NCI-H2171 (cell line): ENCODE measurements around the gene PHPT1.

Experiments used
- DNase-seq: peaks from one replicate; lab custom pipeline; 2025; lab: John Stamatoyannopoulos, UW

Gene PHPT1

DNA sequence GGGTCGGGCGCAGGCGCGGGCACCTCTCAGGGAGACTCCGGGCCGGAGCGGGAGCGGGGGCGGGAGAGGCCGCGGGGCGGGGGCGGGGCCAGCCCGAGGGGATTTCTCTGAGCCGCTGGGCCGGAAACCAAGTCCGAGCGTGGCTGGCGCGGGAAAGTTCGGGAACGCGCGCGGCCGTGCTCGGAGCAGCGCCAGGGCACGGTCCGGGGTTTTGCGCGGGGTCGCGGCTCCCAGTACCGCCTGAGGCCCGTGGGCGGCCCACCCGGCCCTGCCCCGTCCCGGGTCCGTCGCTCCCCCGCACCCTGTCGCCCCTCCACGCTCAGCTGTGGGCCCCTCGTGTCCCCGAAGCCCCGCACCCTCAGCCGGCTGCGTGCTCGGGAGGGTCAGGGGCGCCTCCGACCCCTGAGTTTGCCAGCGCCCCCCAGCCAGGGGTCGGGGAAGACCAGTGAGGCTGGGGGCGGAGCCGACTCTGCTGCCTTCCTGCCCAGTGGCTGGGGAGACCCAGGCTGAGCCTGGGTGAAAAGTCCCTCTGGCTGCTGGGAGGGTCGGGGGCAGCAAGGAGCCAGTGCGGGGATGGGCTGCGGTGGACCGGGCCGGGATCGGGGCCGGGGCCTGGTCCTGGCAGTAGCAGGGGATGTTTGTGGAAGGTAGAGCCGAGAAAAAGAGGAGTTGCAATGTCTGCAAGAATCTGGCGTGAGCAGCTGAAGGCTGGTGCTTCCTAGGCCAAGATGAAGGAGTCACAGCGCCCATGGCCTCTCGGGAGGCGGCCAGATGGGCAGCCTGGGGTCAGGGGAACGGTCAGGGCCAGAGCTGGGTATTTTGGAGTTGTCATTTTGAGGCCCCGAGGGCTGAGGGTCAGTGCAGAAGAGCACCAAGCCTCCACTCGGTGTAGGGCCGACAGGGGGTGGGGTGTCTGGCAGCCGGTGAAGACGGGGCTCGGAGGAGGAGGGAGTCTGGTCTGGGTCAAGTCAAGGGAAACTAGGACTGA is 37.7 kb downstream of the PHPT1 start:
- no peak for DNase-seq

DNA sequence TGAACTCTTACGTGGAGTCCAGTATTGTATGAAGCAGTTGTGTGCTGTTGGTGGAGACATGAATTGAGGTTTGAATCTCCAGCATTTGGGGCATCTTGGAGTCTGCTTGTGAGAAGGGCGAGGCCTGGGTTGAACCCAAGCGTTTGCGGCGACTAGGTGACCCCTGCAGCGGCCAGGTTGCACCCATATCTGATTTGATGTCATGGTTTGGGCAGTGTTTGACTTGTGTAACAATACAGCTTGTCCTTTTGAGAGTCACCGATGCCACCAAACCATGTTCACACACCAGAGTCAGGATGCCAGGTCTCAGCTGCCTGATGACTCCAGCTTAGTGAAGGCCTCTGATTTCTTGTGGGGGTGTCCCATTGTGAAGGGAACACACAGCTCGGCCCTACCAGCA is 39.2 kb downstream of the PHPT1 start:
- no peak for DNase-seq

DNA sequence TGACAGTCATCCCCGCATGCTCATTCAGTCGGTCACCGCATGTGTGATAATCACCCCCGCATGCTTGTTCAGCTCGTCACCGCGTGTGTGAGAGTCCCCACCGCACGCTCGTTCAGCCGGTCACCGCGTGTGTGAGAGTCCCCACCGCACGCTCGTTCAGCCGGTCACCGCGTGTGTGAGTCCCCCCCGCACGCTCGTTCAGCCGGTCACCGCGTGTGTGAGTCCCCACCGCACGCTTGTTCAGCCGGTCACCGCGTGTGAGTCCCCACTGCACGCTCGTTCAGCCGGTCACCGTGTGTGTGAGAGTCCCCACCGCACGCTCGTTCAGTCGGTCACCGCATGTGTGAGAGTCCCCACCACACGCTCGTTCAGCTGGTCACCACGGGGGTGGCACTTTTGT is 40.6 kb downstream of the PHPT1 start:
- no peak for DNase-seq

DNA sequence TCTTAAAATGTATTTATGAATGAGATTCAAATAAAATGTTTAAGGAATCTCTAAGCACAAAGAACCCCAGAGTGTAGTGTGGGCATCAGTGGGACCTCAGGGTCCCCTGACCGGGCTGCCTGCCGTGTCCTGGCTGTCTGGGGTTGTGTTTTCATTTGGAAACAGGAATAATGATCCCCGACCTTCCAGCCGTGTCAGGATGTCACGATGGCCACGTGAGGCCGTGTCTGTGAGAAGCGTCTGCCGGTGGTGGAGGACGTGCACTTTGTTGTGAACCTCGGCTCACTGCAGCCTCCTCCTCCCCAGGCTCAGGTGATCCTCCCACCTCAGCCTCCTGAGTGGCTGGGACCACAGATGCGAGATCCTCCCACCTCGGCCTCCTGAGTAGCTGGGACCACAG is 41.5 kb downstream of the PHPT1 start:
- no peak for DNase-seq

DNA sequence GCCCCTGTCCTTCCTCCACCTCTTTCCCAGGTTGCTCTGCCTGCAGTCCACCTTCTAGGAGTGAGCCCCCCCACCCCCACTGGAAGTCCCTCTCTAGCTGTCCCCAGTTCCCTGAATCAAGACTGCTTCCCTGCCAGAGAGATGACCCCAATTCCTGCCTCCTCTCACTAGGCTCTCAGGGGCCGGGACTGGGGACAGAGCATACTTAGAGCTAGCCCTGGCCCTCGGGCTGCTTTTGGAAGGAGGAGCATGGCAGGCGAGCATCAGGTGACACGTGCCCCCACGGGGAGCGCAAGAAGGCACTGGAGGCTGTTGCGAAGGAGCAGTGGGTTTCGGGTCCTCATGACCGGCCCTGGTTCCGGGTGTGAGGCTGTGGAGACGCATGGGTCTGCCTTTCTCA is 46.8 kb downstream of the PHPT1 start:
- DNase-seq, result no peak

DNA sequence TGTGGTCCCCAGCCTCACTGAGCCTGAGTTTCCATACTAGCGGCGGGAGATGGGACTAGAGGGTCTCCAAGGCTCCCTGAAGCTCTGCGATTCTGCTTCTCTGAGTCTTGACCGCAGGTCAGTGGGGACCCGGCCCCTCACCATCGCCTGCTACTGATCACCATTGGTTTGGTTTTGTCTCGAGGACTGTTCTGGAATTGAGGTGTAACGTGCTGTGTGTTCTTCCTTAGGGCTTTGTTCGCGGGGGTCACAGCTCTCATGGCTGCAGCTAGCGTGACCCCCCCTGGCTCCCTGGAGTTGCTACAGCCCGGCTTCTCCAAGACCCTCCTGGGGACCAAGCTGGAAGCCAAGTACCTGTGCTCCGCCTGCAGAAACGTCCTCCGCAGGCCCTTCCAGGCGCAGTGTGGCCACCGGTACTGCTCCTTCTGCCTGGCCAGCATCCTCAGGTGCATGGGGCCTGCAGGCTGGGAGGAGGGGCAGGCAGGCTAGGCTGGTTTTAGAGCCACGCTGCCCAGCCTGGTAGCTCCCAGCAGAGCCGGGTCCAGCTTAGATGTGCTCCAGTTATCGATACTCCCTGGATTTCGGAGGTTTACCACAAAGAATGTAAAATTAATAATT is 49.4 kb downstream of the PHPT1 start:
- no peak for DNase-seq

DNA sequence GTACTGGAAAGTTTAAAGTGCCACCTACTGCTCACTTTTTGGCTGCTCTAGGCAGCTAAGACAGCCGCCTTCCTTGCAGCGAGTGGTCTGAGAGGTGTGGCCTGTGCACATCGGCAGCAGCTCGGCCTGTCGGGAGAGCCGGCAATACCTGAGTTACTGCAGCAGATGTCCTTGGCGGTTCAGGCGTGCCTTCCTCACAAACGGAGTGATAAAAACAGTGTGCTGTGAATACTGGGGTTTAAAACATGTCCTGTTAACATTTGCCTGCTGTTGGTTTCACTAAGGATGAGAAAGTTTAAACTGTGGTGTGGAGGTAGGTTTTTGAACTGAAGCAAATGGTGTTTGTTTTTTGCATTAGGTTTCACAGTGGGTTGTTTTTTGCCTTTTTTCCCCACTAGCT is 50.0 kb downstream of the PHPT1 start:
- DNase-seq, result no peak

DNA sequence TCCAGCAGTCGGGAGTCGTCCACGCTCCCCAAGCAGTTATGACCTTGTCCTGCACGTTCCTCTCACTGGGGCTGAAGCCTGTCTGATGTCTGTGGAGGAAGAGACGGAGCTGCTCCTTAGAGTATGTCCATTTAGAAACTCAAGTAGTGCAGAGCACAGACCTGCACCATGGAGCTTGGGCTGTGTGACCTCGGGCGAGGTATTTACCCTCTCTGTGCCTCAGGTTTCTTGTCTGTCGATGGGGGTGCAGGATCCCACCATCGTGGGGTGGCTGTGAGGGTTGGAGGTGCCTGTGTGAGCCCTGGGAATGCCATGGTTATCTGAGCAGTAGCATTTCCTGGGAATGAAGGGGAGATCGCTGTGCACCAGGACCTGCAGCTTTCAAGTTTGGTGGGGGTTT is 51.3 kb downstream of the PHPT1 start:
- no peak for DNase-seq
